RWPE1 (cell line): ENCODE data around the gene ELF5.

Source experiments
- CTCF ChIA-PET: fragments of 350-600 bp; sonication (Branson Sonifier 250); formaldehyde crosslinking; extraction: SDS; loops from one replicate; lab custom pipeline; 2021; lab: Yijun Ruan, JAX
- POLR2A ChIA-PET: fragments of 400-600 bp; formaldehyde crosslinking; extraction: SDS; loops from one replicate; lab custom pipeline; 2020; ENCODE audit warnings: antibody characterized with exemption; ENCODE audit not compliant: low non-redundant PET; lab: Yijun Ruan, JAX
- DNase-seq: peaks from one replicate; pipeline ENCODE4 v3.0.0; 2012; ENCODE audit warnings: low spot score
- H3K27ac ChIP-seq: fragments of 450-650 bp; 2 replicates; pipeline ENCODE4 v1.5.1; 2017
- TF ChIP-seq, protein P1 (sequence below): fragments of 450-650 bp; conservative IDR thresholded peaks from 2 replicates; pipeline ENCODE4 v1.5.1; 2017; ENCODE audit warnings: low read depth, mild to moderate bottlenecking

Gene ELF5

DNA sequence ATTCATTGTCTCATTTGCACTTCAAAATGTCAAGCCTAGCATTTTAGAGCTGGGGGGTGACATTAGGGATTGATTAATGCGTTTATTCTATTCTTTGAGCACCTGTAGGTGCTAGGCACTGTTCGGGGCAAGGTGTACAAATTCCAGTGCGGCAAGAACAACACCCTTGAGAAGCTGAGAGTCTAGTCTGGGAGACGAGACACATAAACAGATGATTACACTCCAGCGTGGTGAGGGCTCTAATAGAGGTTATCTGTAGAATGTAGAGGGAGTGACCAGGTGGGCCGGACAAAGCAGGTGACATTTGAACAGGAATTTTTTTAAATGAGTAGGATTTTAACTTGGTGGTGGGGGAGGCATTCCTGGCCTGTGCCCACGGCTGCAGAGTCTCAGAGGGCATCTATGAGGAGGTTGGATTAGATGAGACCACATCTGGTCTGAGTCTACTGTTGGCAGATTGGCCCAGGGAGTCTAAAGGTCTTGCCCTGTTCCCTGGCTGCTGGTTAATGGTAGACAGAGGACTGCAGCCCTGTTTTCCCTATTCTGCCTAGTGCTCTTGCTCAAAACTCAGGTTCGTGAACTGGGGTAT is 73.9 kb downstream of the ELF5 start:
- H3K27ac ChIP-seq: peak overlapping the region; percentile 92
- POLR2A ChIA-PET: interaction anchor here (0.6 kb wide), 1 partner anchor 31 kb away, joined by 3 read pairs; no protein-coding TSS in a partner anchor
- no peak for DNase-seq
- TF ChIP-seq, protein P1, sequence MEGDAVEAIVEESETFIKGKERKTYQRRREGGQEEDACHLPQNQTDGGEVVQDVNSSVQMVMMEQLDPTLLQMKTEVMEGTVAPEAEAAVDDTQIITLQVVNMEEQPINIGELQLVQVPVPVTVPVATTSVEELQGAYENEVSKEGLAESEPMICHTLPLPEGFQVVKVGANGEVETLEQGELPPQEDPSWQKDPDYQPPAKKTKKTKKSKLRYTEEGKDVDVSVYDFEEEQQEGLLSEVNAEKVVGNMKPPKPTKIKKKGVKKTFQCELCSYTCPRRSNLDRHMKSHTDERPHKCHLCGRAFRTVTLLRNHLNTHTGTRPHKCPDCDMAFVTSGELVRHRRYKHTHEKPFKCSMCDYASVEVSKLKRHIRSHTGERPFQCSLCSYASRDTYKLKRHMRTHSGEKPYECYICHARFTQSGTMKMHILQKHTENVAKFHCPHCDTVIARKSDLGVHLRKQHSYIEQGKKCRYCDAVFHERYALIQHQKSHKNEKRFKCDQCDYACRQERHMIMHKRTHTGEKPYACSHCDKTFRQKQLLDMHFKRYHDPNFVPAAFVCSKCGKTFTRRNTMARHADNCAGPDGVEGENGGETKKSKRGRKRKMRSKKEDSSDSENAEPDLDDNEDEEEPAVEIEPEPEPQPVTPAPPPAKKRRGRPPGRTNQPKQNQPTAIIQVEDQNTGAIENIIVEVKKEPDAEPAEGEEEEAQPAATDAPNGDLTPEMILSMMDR: no peak
- CTCF ChIA-PET: interaction anchor here (0.6 kb wide), 2 partner anchors 9 to 27 kb away, joined by 4 read pairs; no protein-coding TSS in a partner anchor

DNA sequence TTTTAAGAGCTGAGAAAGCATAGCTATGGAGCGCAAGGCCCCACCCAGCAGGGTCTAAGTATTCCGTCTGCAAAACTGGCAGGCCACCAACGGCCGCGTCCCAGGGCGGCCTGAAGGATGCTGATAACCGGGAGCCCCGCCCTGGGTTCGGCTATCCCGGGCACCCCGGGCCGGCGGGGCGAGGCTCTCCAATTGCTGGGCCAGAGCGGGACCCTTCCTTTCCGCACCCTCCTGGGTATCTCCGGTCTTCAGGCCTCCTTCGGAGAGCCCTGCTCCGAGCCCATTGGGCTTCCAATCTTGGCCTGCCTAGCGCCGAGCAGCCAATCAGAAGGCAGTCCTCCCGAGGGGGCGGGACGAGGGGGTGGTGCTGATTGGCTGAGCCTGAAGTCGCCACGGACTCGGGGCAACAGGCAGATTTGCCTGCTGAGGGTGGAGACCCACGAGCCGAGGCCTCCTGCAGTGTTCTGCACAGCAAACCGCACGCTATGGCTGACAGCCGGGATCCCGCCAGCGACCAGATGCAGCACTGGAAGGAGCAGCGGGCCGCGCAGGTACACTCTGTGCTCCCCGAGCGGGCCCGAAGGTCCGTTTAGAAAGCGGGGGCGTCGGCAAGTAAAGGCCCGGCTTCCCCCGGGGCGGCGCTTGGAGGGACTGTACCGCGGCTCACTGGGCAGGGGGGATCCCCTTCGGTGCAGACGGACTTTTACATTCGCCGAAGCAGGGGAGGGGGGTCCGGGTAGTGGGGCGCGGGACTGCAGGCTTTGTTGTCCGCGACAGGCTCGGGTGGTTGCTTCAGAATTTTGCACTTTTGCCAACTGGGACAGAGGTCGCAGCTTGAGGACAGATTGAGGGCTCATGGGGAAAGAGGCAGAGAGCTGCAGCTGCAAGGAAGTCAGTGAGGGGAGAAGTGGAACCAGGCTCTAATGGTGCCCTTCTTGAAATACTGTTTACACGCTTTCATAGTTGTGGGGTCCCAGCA is 74.8 kb downstream of the ELF5 start, which contains the start of gene CAT:
CAT (plus strand) TSS at position 406 of the 979 bp plus-strand sequence; CDS start at position 486, 80 bp downstream.
- POLR2A ChIA-PET: interaction anchor here (0.6 to 0.7 kb wide), 2 partner anchors 31 to 43 kb away, joined by 3 read pairs; no protein-coding TSS in a partner anchor
- CTCF ChIA-PET: interaction anchor here (0.6 to 0.9 kb wide), 3 partner anchors 10 to 29 kb away, joined by 4 read pairs; no protein-coding TSS in a partner anchor
- DNase-seq: peak; percentile 98
- TF ChIP-seq, protein P1: no peak
- H3K27ac ChIP-seq: peak within 1 kb of the TSS; percentile 92

DNA sequence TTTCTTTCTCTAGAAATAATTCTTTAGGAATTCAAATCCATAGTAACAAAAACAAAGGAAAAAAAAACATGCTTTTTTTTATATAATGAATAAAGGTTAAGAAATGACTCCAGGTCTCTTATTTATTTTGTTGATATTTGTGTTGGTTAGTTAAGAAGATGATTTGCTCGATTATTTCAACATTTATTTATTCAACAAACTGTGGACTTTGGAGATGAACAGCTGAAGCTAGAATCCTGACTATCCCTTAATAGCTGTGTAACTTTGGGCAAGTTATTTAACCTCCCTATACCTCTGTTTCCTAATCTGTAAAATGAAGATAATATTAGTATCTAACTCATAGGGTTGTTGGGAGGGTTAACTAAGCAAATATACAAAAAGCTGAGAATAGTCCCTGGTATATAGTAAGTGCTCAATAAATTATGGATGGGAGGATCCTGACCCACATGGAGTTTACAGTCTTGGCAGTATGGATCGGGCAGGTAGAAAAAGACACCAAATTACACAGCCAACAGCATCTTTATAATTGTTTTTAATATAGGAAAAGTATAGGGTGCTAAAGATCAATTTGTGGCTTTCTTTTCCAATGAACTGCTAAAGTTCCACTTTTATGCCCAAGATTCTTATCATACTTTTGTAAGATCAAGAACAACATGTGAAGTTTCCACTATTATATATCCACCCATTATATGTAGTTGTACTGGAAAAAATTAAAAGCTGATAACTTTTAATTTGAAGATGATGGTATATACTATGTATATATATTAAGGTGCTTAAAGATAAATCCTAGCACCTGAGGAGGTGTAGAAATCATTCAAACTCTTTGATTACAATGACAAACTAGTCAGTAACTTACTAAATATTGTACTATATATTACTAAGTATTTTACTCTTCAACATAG is 76.1 kb downstream of the ELF5 start:
- ChIA-PET CTCF (interaction anchor here (0.6 to 0.9 kb wide), 2 partner anchors 31 to 105 kb away, joined by 3 to 4 read pairs; no protein-coding TSS in a partner anchor), POLR2A (interaction anchor here (0.6 to 0.7 kb wide), 2 partner anchors 10 to 41 kb away, joined by 3 to 6 read pairs; no protein-coding TSS in a partner anchor)
- no peak for DNase-seq
- TF ChIP-seq, protein P1: no peak
- no peak overlapping the region for H3K27ac ChIP-seq

DNA sequence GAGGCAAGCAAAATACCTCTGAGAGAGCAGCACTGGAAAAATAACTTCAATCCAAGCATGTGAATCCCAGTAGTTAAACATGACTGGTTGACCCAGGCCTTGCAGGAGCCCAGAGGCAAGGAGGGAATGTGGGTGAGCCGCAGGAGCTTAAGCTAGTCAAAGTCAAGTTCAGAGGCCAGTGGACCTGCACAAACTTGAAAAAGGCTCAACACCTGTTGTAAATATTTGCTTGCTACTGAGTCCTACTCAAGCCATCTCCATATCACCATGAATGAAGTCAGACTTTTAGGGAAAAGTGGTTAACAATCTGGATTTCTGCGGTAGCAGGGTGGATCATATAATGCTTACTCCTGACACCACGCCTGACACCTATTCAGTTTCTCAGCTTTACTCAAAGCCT is 79.7 kb downstream of the ELF5 start:
- ChIA-PET CTCF (interaction anchor here (0.6 kb wide), 1 partner anchor 628 kb away, joined by 3 read pairs; no protein-coding TSS in a partner anchor), POLR2A (no interaction called here)
- no peak overlapping the region for H3K27ac ChIP-seq
- no peak for DNase-seq
- TF ChIP-seq, protein P1: no peak

DNA sequence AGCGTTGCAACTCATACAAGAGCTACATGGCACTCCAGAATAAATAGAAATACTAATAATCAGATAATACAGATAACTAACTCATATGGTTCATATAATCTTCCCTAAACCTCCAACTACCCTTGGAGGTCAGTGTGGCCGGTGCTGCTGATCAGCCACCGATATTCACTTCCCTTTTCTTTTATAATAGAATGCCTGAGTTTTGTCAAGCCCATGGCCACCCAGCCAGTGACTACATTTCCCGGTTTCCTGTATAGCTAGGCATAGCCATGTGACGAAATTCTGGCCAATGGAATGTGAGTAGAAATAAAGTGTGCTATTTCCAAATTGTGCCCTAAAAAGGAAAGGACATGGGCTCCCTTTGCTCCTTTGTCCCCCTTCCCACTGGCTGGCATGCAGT is 80.8 kb downstream of the ELF5 start:
- DNase-seq: no peak
- TF ChIP-seq, protein P1: no peak
- ChIA-PET POLR2A (no interaction called here), CTCF (interaction anchor here (0.6 kb wide), 1 partner anchor 125 kb away, joined by 3 read pairs; no protein-coding TSS in a partner anchor)
- no peak overlapping the region for H3K27ac ChIP-seq
